NT2/D1 (cell line): ENCODE results near the gene ARRB2.
A peak's percentile ranks its signal among the peaks of the same experiment; 100 is the strongest.
"Not testable (repeated sequence)": the region's sequence is repeated elsewhere in the genome, so short reads cannot be mapped to it uniquely, and the experiment has no call there.

Experiments used
- DNase-seq: peaks from one replicate; pipeline ENCODE4 v3.0.0-alpha.2; 2011; ENCODE audit warnings: low read depth, low spot score
- H3K27me3 ChIP-seq: 2 replicates; pipeline ENCODE4 v1.6.0; 2011; ENCODE audit warnings: mild to moderate bottlenecking; ENCODE audit not compliant: insufficient read length, insufficient read depth
- H3K36me3 ChIP-seq: 2 replicates; pipeline ENCODE4 v1.6.1; 2011; ENCODE audit warnings: mild to moderate bottlenecking, low read length, mixed read lengths; ENCODE audit not compliant: insufficient read depth, insufficient read length
- H3K4me1 ChIP-seq: 2 replicates; pipeline ENCODE4 v1.5.1; 2011; ENCODE audit not compliant: insufficient read depth, insufficient read length
- H3K4me3 ChIP-seq: 2 replicates; pipeline ENCODE4 v1.5.1; 2011; ENCODE audit warnings: low read depth; ENCODE audit not compliant: insufficient read length
- H3K9ac ChIP-seq: 2 replicates; pipeline ENCODE4 v1.6.0; 2011; ENCODE audit warnings: low read depth; ENCODE audit not compliant: insufficient read length
- H3K9me3 ChIP-seq: 2 replicates; pipeline ENCODE4 v1.5.1; 2011; ENCODE audit warnings: mild to moderate bottlenecking, low read length; ENCODE audit not compliant: insufficient read depth
- SUZ12 ChIP-seq: IDR thresholded peaks from 2 replicates; pipeline ENCODE4 v1.6.1; 2011; ENCODE audit not compliant: insufficient read length, insufficient read depth; ENCODE audit errors: extremely low read depth
- YY1 ChIP-seq: IDR thresholded peaks from 2 replicates; pipeline ENCODE4 v1.6.1; 2011; ENCODE audit not compliant: insufficient read length, insufficient read depth
- ZNF274 ChIP-seq: IDR thresholded peaks from 2 replicates; pipeline ENCODE4 v1.6.1; 2011; ENCODE audit warnings: mild to moderate bottlenecking, low read depth, low read length

Gene ARRB2

GRCh38 chr17:4701116-4701515 lies 9.3 kb upstream of the ARRB2 start:
- Histone ChIP-seq H3K27me3 (no peaks in the 10 kb centered on the region), H3K4me1 (peaks cover 2% of the 10 kb centered on the region), H3K4me3 (no peak overlapping the region), H3K36me3 (peaks cover 23% of the 10 kb centered on the region), H3K9ac (no peak overlapping the region), H3K9me3 (no peaks in the 10 kb centered on the region)
- no peak for DNase-seq
- no peak for TF ChIP-seq SUZ12

- DNase-seq = no peak
- peaks cover 4% of the 10 kb centered on the region for H3K36me3 ChIP-seq
- peak overlapping the region; percentile 95 for H3K9ac ChIP-seq
- H3K4me1 ChIP-seq = peaks cover 4% of the 10 kb centered on the region
- H3K9me3 ChIP-seq = peaks cover 5% of the 10 kb centered on the region; the same call in 1 of the 2 replicates
- no peaks in the 10 kb centered on the region for H3K27me3 ChIP-seq
- no peak for TF ChIP-seq YY1
- TF ChIP-seq ZNF274 = no peak
- no peak for TF ChIP-seq SUZ12
- H3K4me3 ChIP-seq = peak overlapping the region; percentile 94
These were observed 7.1 kb upstream of the ARRB2 start for GRCh38 chr17:4703330-4703691.

- H3K4me1 ChIP-seq, H3K27me3 ChIP-seq: not testable (repeated sequence)
These were observed 5.9 kb upstream of the ARRB2 start for GRCh38 chr17:4704574-4704907.

GRCh38 chr17:4704991-4705390 lies 5.4 kb upstream of the ARRB2 start:
- no peak for DNase-seq
- Histone ChIP-seq H3K9ac (no peak overlapping the region), H3K9me3 (peaks cover 9% of the 10 kb centered on the region; the same call in 1 of the 2 replicates), H3K36me3 (peaks cover 4% of the 10 kb centered on the region), H3K4me1 (peaks cover 6% of the 10 kb centered on the region), H3K27me3 (no peaks in the 10 kb centered on the region), H3K4me3 (peak overlapping the region; percentile 11)
- TF ChIP-seq ZNF274 = no peak
- no peak for TF ChIP-seq SUZ12
- TF ChIP-seq YY1 = no peak

More at GRCh38 chr17:4704574-4704907, 5.9 kb upstream of the ARRB2 start:
- not testable (repeated sequence) for H3K36me3 ChIP-seq, H3K9me3 ChIP-seq, DNase-seq
- peak overlapping the region; percentile 94 for H3K4me3 ChIP-seq
- peak overlapping the region; percentile 82 for H3K9ac ChIP-seq

GRCh38 chr17:4706121-4706520 lies 4.3 kb upstream of the ARRB2 start:
- no peak overlapping the region for H3K4me3 ChIP-seq
- peaks cover 5% of the 10 kb centered on the region for H3K27me3 ChIP-seq
- peak; percentile 57 for DNase-seq
- TF ChIP-seq ZNF274 (no peak), YY1 (no peak), SUZ12 (no peak)
- peaks cover 9% of the 10 kb centered on the region; the same call in 1 of the 2 replicates for H3K9me3 ChIP-seq
- no peak overlapping the region for H3K9ac ChIP-seq
- peaks cover 4% of the 10 kb centered on the region for H3K36me3 ChIP-seq
- peaks cover 6% of the 10 kb centered on the region for H3K4me1 ChIP-seq

- no peak overlapping the region for H3K9ac ChIP-seq
- no peak for DNase-seq
- H3K9me3 ChIP-seq = peaks cover 9% of the 10 kb centered on the region; the same call in 1 of the 2 replicates
- no peaks in the 10 kb centered on the region for H3K36me3 ChIP-seq
- peaks cover 9% of the 10 kb centered on the region for H3K4me1 ChIP-seq
- TF ChIP-seq YY1 (no peak), SUZ12 (no peak), ZNF274 (no peak)
- peaks cover 8% of the 10 kb centered on the region for H3K27me3 ChIP-seq
- no peak overlapping the region for H3K4me3 ChIP-seq
These were observed 2.0 kb upstream of the ARRB2 start for GRCh38 chr17:4708436-4708835.

GRCh38 chr17:4710693-4711634 lies 532 bp downstream of the ARRB2 start:
- TF ChIP-seq YY1 = no peak
- TF ChIP-seq SUZ12 = no peak
- TF ChIP-seq ZNF274 = no peak
- H3K9me3 ChIP-seq = peaks cover 9% of the 10 kb centered on the region; the same call in 1 of the 2 replicates
- H3K27me3 ChIP-seq = peaks cover 8% of the 10 kb centered on the region
- H3K9ac ChIP-seq = peak overlapping the region; percentile 83
- H3K4me3 ChIP-seq = peak overlapping the region; percentile 60
- no peaks in the 10 kb centered on the region for H3K36me3 ChIP-seq
- peaks cover 11% of the 10 kb centered on the region for H3K4me1 ChIP-seq
- no peak for DNase-seq
